K562 (cell line): ENCODE measurements around the gene RARG. TPM values are rescaled to one million over a fixed set of nuclear protein-coding genes. Genes with fewer than 3 reads are reported as not detected.
A peak's percentile ranks its signal among the peaks of the same experiment; 100 is the strongest.

Experiments
- ATAC-seq: fragments of 200-7000 bp; cut with Tn5 transposase; 3 replicates; pipeline ENCODE4 v1.9.1; 2020; ENCODE audit warnings: moderate library complexity
- BruUV-seq: library from RNA; stranded (reverse); fragments of 400-500 nt; replicated peaks from 2 replicates; lab custom pipeline; 2021; lab: Mats Ljungman, UMichigan
- CTCF ChIA-PET: fragments of 300-600 bp; formaldehyde crosslinking; extraction: SDS; loops from one replicate; lab custom pipeline; 2021; ENCODE audit warnings: low intra/inter-chr PET ratio; lab: Yijun Ruan, JAX
- POLR2A ChIA-PET: fragments of 300-600, 350-650 bp; sonication (Branson Sonifier 250); formaldehyde crosslinking; extraction: SDS; loops from one replicate; lab custom pipeline; 2021; ENCODE audit warnings: antibody characterized with exemption, inconsistent platforms; lab: Yijun Ruan, JAX
- DNase-seq, 4 experiments: peaks; one replicate each; pipeline versions ENCODE4 v3.0.0 to v3.0.0-alpha.2; 2011 to 2018; ENCODE audit warnings: low spot score in 3 of 4, mixed read lengths in 3 of 4; ENCODE audit errors: extremely low read depth in 1 of 4
- FAIRE-seq: peaks from 2 replicates; lab custom pipeline; 2011; peaks lifted over from hg19 to GRCh38; lab: Jason Lieb, UNC
- H2AFZ ChIP-seq: 2 replicates; pipeline ENCODE4 v1.6.0; 2011; ENCODE audit warnings: low read depth, low read length, control low read depth, inconsistent platforms
- H3K27ac ChIP-seq: fragments of 200-600 bp; 3 replicates; pipeline ENCODE4 v1.8.0; 2011; ENCODE audit warnings: low read depth, mild to moderate bottlenecking, control low read depth, inconsistent platforms, low read length, moderate library complexity, mixed read lengths; ENCODE audit errors: extremely low read depth
- H3K27me3 ChIP-seq, 2 experiments: fragments of 300-600 bp in 1 of 2; 2 replicates in 1 of 2; 3 replicates in 1 of 2; pipeline versions ENCODE4 v1.6.0 to v1.8.0; 2011; ENCODE audit warnings: inconsistent platforms in 2 of 2, low read length in 2 of 2, mild to moderate bottlenecking in 1 of 2, mixed read lengths in 1 of 2, moderate library complexity in 1 of 2; ENCODE audit not compliant: control insufficient read depth in 2 of 2, insufficient read depth in 2 of 2
- H3K36me3 ChIP-seq: fragments of 300-600 bp; 3 replicates; pipeline ENCODE4 v1.8.0; 2011; ENCODE audit warnings: mild to moderate bottlenecking, low read length, inconsistent platforms; ENCODE audit not compliant: control insufficient read depth, insufficient read depth
- H3K4me1 ChIP-seq, 2 experiments: fragments of 200-600 bp in 1 of 2; replicated peaks in 1 of 2; 2 replicates in 1 of 2; 3 replicates in 1 of 2; pipeline versions ENCODE4 v1.5.1 to v1.8.0; 2011; ENCODE audit warnings: inconsistent platforms in 2 of 2, low read length in 2 of 2, mild to moderate bottlenecking in 1 of 2, mixed read lengths in 1 of 2, moderate library complexity in 1 of 2; ENCODE audit not compliant: control insufficient read depth in 2 of 2, insufficient read depth in 2 of 2
- H3K4me2 ChIP-seq: 2 replicates; pipeline ENCODE4 v1.6.1; 2011; ENCODE audit warnings: low read length, control low read depth, inconsistent platforms, mixed read lengths; ENCODE audit not compliant: insufficient read depth
- H3K4me3 ChIP-seq: fragments of 200-600 bp; sonication (generic), shearing (Covaris generic); 2 replicates; pipeline ENCODE4 v1.5.1; 2016; ENCODE audit warnings: control low read depth, inconsistent platforms
- H3K79me2 ChIP-seq: fragments of 200-600 bp; 3 replicates; pipeline ENCODE4 v1.8.0; 2011; ENCODE audit warnings: low read length, inconsistent platforms; ENCODE audit not compliant: control insufficient read depth, insufficient read depth
- H3K9ac ChIP-seq, 2 experiments: 2 replicates each; pipeline versions ENCODE4 v1.6.0 to v1.6.1; 2011; ENCODE audit warnings: low read depth in 2 of 2, low read length in 2 of 2, control low read depth in 1 of 2, inconsistent platforms in 1 of 2, mild to moderate bottlenecking in 1 of 2, mixed read lengths in 1 of 2; ENCODE audit not compliant: insufficient read depth in 1 of 2
- H3K9me1 ChIP-seq: one replicate; pipeline ENCODE4 v1.6.0; 2011; ENCODE audit warnings: inconsistent platforms, mild to moderate bottlenecking, low read length, moderate library complexity; ENCODE audit not compliant: control insufficient read depth, insufficient read depth
- H3K9me3 ChIP-seq: replicated peaks from 2 replicates; pipeline ENCODE4 v1.5.1; 2011; ENCODE audit warnings: low read depth, low read length, inconsistent platforms; ENCODE audit not compliant: control insufficient read depth, insufficient read depth
- H4K20me1 ChIP-seq: replicated peaks from 2 replicates; pipeline ENCODE4 v1.6.1; 2011; ENCODE audit warnings: low read length, inconsistent platforms, mixed read lengths; ENCODE audit not compliant: control insufficient read depth, insufficient read depth
- EGR1 ChIP-seq: fragments of 450-650 bp; conservative IDR thresholded peaks from 2 replicates; pipeline ENCODE4 v1.6.1; 2017; ENCODE audit warnings: mild to moderate bottlenecking
- MLLT1 ChIP-seq, 2 experiments: fragments of 450-650 bp; IDR thresholded peaks; 2 replicates each; pipeline ENCODE4 v1.6.1; 2016
- TEAD1 ChIP-seq, 2 experiments: fragments of 450-650 bp in 1 of 2; sonication (generic) in 1 of 2; formaldehyde crosslinking; IDR thresholded peaks; 2 replicates each; pipeline versions ENCODE4 v1.4.0 to v1.8.0; 2020 to 2022; ENCODE audit warnings: mild to moderate bottlenecking in 2 of 2, missing genetic modification reagents in 1 of 2
- WGBS: fragments of 100-300 bp; shearing (Covaris generic); methylation state at CpG from one replicate; pipeline ENCODE4 v1.1.6; 2016; ENCODE audit warnings: low coverage, mixed read lengths; ENCODE audit not compliant: insufficient coverage; ENCODE audit errors: missing lambda C conversion rate; 5-methylcytosine and 5-hydroxymethylcytosine counted together
- in situ Hi-C: fragments of 300-500 bp; cut with MboI; formaldehyde crosslinking; loops from 4 replicates; pipeline ENCODE4 v1.15.0; 2018; ENCODE audit warnings: inconsistent platforms, mixed read lengths
- intact Hi-C: fragments of 100-400 bp; cut with micrococcal nuclease; formaldehyde crosslinking; loops from 2 replicates; pipeline ENCODE4 v1.14.2; 2022
- polyA plus RNA-seq, 8 experiments: library from polyadenylated mRNA; depleted of rRNA in 4 of 8; stranded (reverse) in 5 of 8; unstranded in 3 of 8; fragments of >200 nt; fragmentation: Nextera tagmentation in 2 of 8; fragmentation: Illumina TruSeq in 1 of 8; extraction: Ambion mirVana in 2 of 8; extraction: Trizol in 1 of 8; gene quantifications; 2 replicates each; pipeline versions ENCODE4 v1.2.1 to v1.2.3, GENCODE V29; 2011 to 2014; ENCODE audit warnings: inconsistent platforms in 1 of 8, missing spikeins in 1 of 8
- total RNA-seq, 7 experiments: library from RNA; depleted of rRNA in 6 of 7; stranded (reverse); fragments of >200 nt in 6 of 7; fragmentation: Illumina TruSeq in 2 of 7; extraction: Trizol in 2 of 7; gene quantifications; 2 replicates each; pipeline versions ENCODE4 v1.2.1 to v1.2.3, GENCODE V29; 2011 to 2021; ENCODE audit warnings: low replicate concordance in 1 of 7

Gene RARG
- total and polyA plus RNA-seq, 9 of the 15 experiments (the other 6 are each of a cell fraction or from before 2014, with no cell fraction given) = 0.18 to 7.6 (median 3.8) TPM

- TF ChIP-seq MLLT1 (IDR thresholded peaks at IDR 0.05) = 0 out of 4 replicates have a peak, but pooled peaks of 1 of the 2 experiments have one; percentile 22
- TF ChIP-seq TEAD1 (CRISPR knock-in tag; IDR thresholded peaks at IDR 0.05) = peak in 1 of 2 experiments; percentile 46; a peak in 1 of 4 replicates
These were observed 18.7 kb downstream of the RARG start (continued) for GRCh38 chr12:53213348-53213747.

- ATAC-seq = no peak
- DNase-seq = no peak
- no TSS peak for BruUV-seq
- Histone ChIP-seq H4K20me1 (no peaks in the 10 kb centered on the region), H3K9me1 (no peaks in the 10 kb centered on the region), H3K4me2 (no peak overlapping the region), H3K9ac (peak overlapping the region in 1 of 2 experiments; percentile 43; a peak in 1 of 4 replicates), H3K27me3 (no peaks in the 10 kb centered on the region), H3K4me3 (no peak overlapping the region), H3K36me3 (peaks cover 40% of the 10 kb centered on the region), H3K27ac (no peak overlapping the region), H2AFZ (peak overlapping the region; percentile 68), H3K4me1 (peaks cover 17 to 36% of the 10 kb centered on the region in 2 experiments), H3K79me2 (peaks cover 7% of the 10 kb centered on the region; the same call in 2 of the 3 replicates), H3K9me3 (no peaks in the 10 kb centered on the region)
- in situ Hi-C loops (loop anchor here (5.0 kb wide), 1 partner anchor 74 kb away; no protein-coding TSS in a partner anchor), intact Hi-C loops (loop anchor here (1.0 to 2.0 kb wide), 4 partner anchors 38 to 296 kb away; partner anchors contain the start of gene ESPL1)
- no peak for FAIRE-seq
- ChIA-PET CTCF (interaction anchor here (0.6 to 4.5 kb wide), 5 partner anchors 55 to 295 kb away, joined by 3 to 41 read pairs (median 4); partner anchors contain the start of gene ESPL1), POLR2A (interaction anchor here (1.0 to 2.1 kb wide), 3 partner anchors 75 to 82 kb away, joined by 3 to 6 read pairs (median 3); partner anchors contain the start of gene PFDN5)
- TF ChIP-seq EGR1 (0 out of 2 replicates have a peak, but pooled peaks have one; percentile 32), TEAD1 (CRISPR knock-in tag; IDR thresholded peaks at IDR 0.05) (no peak)
- 24% methylated on average over 12 of the region's 12 CpGs for WGBS
These were observed 19.1 kb downstream of the RARG start for GRCh38 chr12:53212931-53213330.
